Right lobe of liver (tissue), 6 donors: ENCODE measurements around the gene TSPAN11. TPM values are rescaled to one million over a fixed set of nuclear protein-coding genes. Genes with fewer than 3 reads are reported as not detected.

Source experiments
- ATAC-seq, 4 donors: fragments of 200-7000 bp; cut with Tn5 transposase; one replicate each; pipeline ENCODE4 v1.9.1; 2020; ENCODE audit warnings: mild to moderate bottlenecking in 4 of 4, moderate library complexity in 4 of 4
- DNase-seq, 3 donors: peaks; one replicate each; pipeline ENCODE4 v3.0.0-alpha.2; 2020
- H3K27ac ChIP-seq, 3 donors: fragments of 200-600 bp; one replicate each; pipeline ENCODE4 v1.8.0; 2022
- H3K27me3 ChIP-seq, 2 donors: fragments of 200-600 bp; one replicate each; pipeline ENCODE4 v1.8.0; 2022
- H3K36me3 ChIP-seq, 4 donors: fragments of 200-600 bp; sonication (generic) in 1 of 4; one replicate each; pipeline versions ENCODE4 v1.5.1 to v1.8.0; 2017 to 2022; ENCODE audit warnings: control low read depth in 1 of 4
- H3K4me1 ChIP-seq, 4 donors: fragments of 200-600 bp; sonication (generic) in 1 of 4; one replicate each; pipeline versions ENCODE4 v1.5.1 to v1.8.0; 2017 to 2022; ENCODE audit warnings: control low read depth in 1 of 4
- H3K4me3 ChIP-seq, 3 donors: fragments of 200-600 bp; one replicate each; pipeline ENCODE4 v1.8.0; 2022
- H3K9me3 ChIP-seq, 4 donors: fragments of 200-600 bp; sonication (generic) in 1 of 4; one replicate each; pipeline versions ENCODE4 v1.5.1 to v1.8.0; 2017 to 2022; ENCODE audit warnings: control low read depth in 1 of 4
- CTCF ChIP-seq, 4 donors: fragments of 200-600 bp in 3 of 4; fragments of 450-650 bp in 1 of 4; IDR thresholded peaks; one replicate each; pipeline versions ENCODE4 v1.5.1 to v1.8.0; 2016 to 2022; ENCODE audit warnings: antibody characterized with exemption in 4 of 4, mild to moderate bottlenecking in 2 of 4
- POLR2A ChIP-seq: fragments of 450-650 bp; IDR thresholded peaks from one replicate; pipeline ENCODE4 v1.6.1; 2017; ENCODE audit warnings: antibody characterized with exemption, mild to moderate bottlenecking
- WGBS: methylation state at CpG from one replicate; pipeline ENCODE4 v1.1.6; 2018; ENCODE audit warnings: low coverage, low lambda C conversion rate; ENCODE audit not compliant: insufficient coverage; ENCODE audit errors: missing lambda C conversion rate; 5-methylcytosine and 5-hydroxymethylcytosine counted together
- intact Hi-C, 2 donors: fragments of 100-400 bp; cut with DNase I; formaldehyde crosslinking; loops; one replicate each; pipeline versions ENCODE4 v1.11.2 to v1.14.1; 2022
- total RNA-seq, 6 experiments: library from RNA; depleted of rRNA in 2 of 6; stranded (reverse); fragments of >200 nt in 2 of 6; fragmentation: NEBNext Ultra II Directional in 3 of 6; extraction: Animal tissue kit (Norgen Biotek cat#: 25700) in 3 of 6; gene quantifications; one replicate each; pipeline versions ENCODE4 v1.1.0 to v1.2.4, GENCODE V29; 2016 to 2023
- donor health status: DM: no; HTN: yes; CAD: no.
- donor health status: DM: no; HTN: no; CAD: no.
- donor health status: DM: no; HTN: no; CAD: no.
- donor health status: DM: no; HTN: yes; CAD: no.
- donor health status: DM: no; HTN: yes; CAD: no.

Gene TSPAN11
- total RNA-seq, 6 experiments from 2014 or later, result 0.31 to 1.00 (median 0.60) TPM

GRCh38 chr12:30934811-30935210 lies 8.3 kb downstream of the TSPAN11 start:
- ATAC-seq, result no peak
- no peak for TF ChIP-seq CTCF (IDR thresholded peaks at IDR 0.05)
- TF ChIP-seq POLR2A, result no peak
- intact Hi-C loops, result no loop called here

GRCh38 chr12:30936036-30936435 lies 9.5 kb downstream of the TSPAN11 start:
- Histone ChIP-seq H3K9me3 (no peaks in the 10 kb centered on the region), H3K4me3 (no peak overlapping the region), H3K36me3 (no peaks in the 10 kb centered on the region), H3K27ac (no peak overlapping the region), H3K4me1 (no peaks in the 10 kb centered on the region), H3K27me3 (no peaks in the 10 kb centered on the region)
- no peak for ATAC-seq
- 23% methylated on average over 2 of the region's 2 CpGs for WGBS
- intact Hi-C loops, result no loop called here
- TF ChIP-seq CTCF (IDR thresholded peaks at IDR 0.05) (no peak), POLR2A (no peak)
- DNase-seq, result no peak

More at GRCh38 chr12:30934811-30935210, 8.3 kb downstream of the TSPAN11 start:
- Histone ChIP-seq H3K9me3 (no peaks in the 10 kb centered on the region), H3K27me3 (no peaks in the 10 kb centered on the region), H3K4me3 (no peak overlapping the region), H3K27ac (no peak overlapping the region), H3K36me3 (no peaks in the 10 kb centered on the region), H3K4me1 (no peaks in the 10 kb centered on the region)
- 80% methylated on average over 2 of the region's 2 CpGs for WGBS
- no peak for DNase-seq

- intact Hi-C loops, result no loop called here
- Histone ChIP-seq H3K9me3 (no peaks in the 10 kb centered on the region), H3K36me3 (no peaks in the 10 kb centered on the region), H3K4me1 (no peaks in the 10 kb centered on the region), H3K4me3 (no peak overlapping the region), H3K27ac (no peak overlapping the region), H3K27me3 (no peaks in the 10 kb centered on the region)
- 96% methylated on average over 3 of the region's 4 CpGs for WGBS
- DNase-seq (no peak), ATAC-seq (no peak)
- no peak for TF ChIP-seq CTCF (IDR thresholded peaks at IDR 0.05)
- TF ChIP-seq POLR2A, result no peak
Measured at GRCh38 chr12:30939234-30939633, 12.7 kb downstream of the TSPAN11 start.

GRCh38 chr12:30942486-30942885 lies 15.9 kb downstream of the TSPAN11 start:
- no peaks in the 10 kb centered on the region for H3K27me3 ChIP-seq
- TF ChIP-seq CTCF (IDR thresholded peaks at IDR 0.05), result no peak
- no peak for TF ChIP-seq POLR2A
- no peak overlapping the region for H3K27ac ChIP-seq

GRCh38 chr12:30942936-30943335 lies 16.4 kb downstream of the TSPAN11 start:
- no peaks in the 10 kb centered on the region for H3K4me1 ChIP-seq
- no peaks in the 10 kb centered on the region for H3K36me3 ChIP-seq
- no peaks in the 10 kb centered on the region for H3K27me3 ChIP-seq
- ATAC-seq (no peak), DNase-seq (no peak)
- no peak overlapping the region for H3K4me3 ChIP-seq
- intact Hi-C loops, result no loop called here
- H3K9me3 ChIP-seq, result no peaks in the 10 kb centered on the region
- H3K27ac ChIP-seq, result no peak overlapping the region
- TF ChIP-seq POLR2A, result no peak
- TF ChIP-seq CTCF (IDR thresholded peaks at IDR 0.05), result no peak
- WGBS, result 50% methylated on average over 2 of the region's 7 CpGs

More at GRCh38 chr12:30942486-30942885, 15.9 kb downstream of the TSPAN11 start:
- ATAC-seq (no peak), DNase-seq (no peak)
- Histone ChIP-seq H3K9me3 (no peaks in the 10 kb centered on the region), H3K4me1 (no peaks in the 10 kb centered on the region), H3K36me3 (no peaks in the 10 kb centered on the region), H3K4me3 (no peak overlapping the region)
- intact Hi-C loops, result no loop called here
- 50% methylated on average over 1 of the region's 1 CpG for WGBS
